Astrocyte (in vitro differentiated cells and primary cell): Measurements from ENCODE around the gene C1orf159.

ENCODE experiments used
- CTCF ChIP-seq: IDR thresholded peaks from 2 replicates; pipeline ENCODE4 v1.5.1; 2011; ENCODE audit warnings: low read depth, mild to moderate bottlenecking, inconsistent platforms, low read length, moderate library complexity; ENCODE audit not compliant: insufficient read depth
- EZH2 ChIP-seq: IDR thresholded peaks from 2 replicates; pipeline ENCODE4 v1.6.1; 2012; ENCODE audit warnings: mild to moderate bottlenecking, low read length, inconsistent platforms; ENCODE audit not compliant: insufficient read depth

GRCh38 chr1:1100296-1100695 lies 15.6 kb downstream of the C1orf159 start:
- TF ChIP-seq CTCF (no peak), EZH2 (no peak)
